ENCODE data around the gene C1QTNF1.
A peak's percentile ranks its signal among the peaks of the same experiment; 100 is the strongest.
"Not testable (repeated sequence)": the region's sequence is repeated elsewhere in the genome, so short reads cannot be mapped to it uniquely, and the experiment has no call there.

Gene C1QTNF1

GRCh38 chr17:79017546-79018369, 6.2 kb upstream of the C1QTNF1 start:
- no peak for TF ChIP-seq CTCF (conservative IDR thresholded peaks at IDR 0.05; ENCODE audit: low read depth)
- no peak for DNase-seq (ENCODE audit: low spot score)
- POLR2A ChIA-PET (ENCODE audit: low non-redundant PET), result no interaction called here
- H3K27ac ChIP-seq, result no peak overlapping the region
- CTCF ChIA-PET, result interaction anchor here (0.6 to 1.5 kb wide), 5 partner anchors 25 to 202 kb away, joined by 3 to 6 read pairs (median 4); no protein-coding TSS in a partner anchor

- POLR2A ChIA-PET (ENCODE audit: low non-redundant PET), result no interaction called here
Measured at GRCh38 chr17:79018370-79018695, 5.6 kb upstream of the C1QTNF1 start.

GRCh38 chr17:79019261-79019631, 4.7 kb upstream of the C1QTNF1 start:
- ChIA-PET POLR2A (ENCODE audit: low non-redundant PET) (no interaction called here), CTCF (interaction anchor here (0.6 to 3.1 kb wide), 3 partner anchors 23 to 145 kb away, joined by 3 to 18 read pairs (median 3); no protein-coding TSS in a partner anchor)
- H3K27ac ChIP-seq, result no peak overlapping the region
- no peak for TF ChIP-seq CTCF (conservative IDR thresholded peaks at IDR 0.05; ENCODE audit: low read depth)
- no peak for DNase-seq (ENCODE audit: low spot score)

More at GRCh38 chr17:79018370-79018695, 5.6 kb upstream of the C1QTNF1 start:
- DNase-seq (ENCODE audit: low spot score), result no peak
- H3K27ac ChIP-seq, result no peak overlapping the region
- CTCF ChIA-PET, result interaction anchor here (0.6 to 1.5 kb wide), 2 partner anchors 24 to 43 kb away, joined by 4 to 6 read pairs; no protein-coding TSS in a partner anchor
- TF ChIP-seq CTCF (conservative IDR thresholded peaks at IDR 0.05; ENCODE audit: low read depth), result no peak

- ChIA-PET CTCF (interaction anchor here (0.6 to 3.1 kb wide), 7 partner anchors 14 to 70 kb away, joined by 3 to 18 read pairs (median 5); no protein-coding TSS in a partner anchor), POLR2A (ENCODE audit: low non-redundant PET) (no interaction called here)
- DNase-seq (ENCODE audit: low spot score), result peak; percentile 68
- H3K27ac ChIP-seq, result no peak overlapping the region
- TF ChIP-seq CTCF (conservative IDR thresholded peaks at IDR 0.05; ENCODE audit: low read depth), result peak; percentile 84
Measured at GRCh38 chr17:79019632-79020584, 4.1 kb upstream of the C1QTNF1 start.

GRCh38 chr17:79020631-79021301, 3.2 kb upstream of the C1QTNF1 start:
- ChIA-PET CTCF (interaction anchor here (0.6 to 3.1 kb wide), 5 partner anchors 13 to 70 kb away, joined by 3 to 18 read pairs (median 5); no protein-coding TSS in a partner anchor), POLR2A (ENCODE audit: low non-redundant PET) (no interaction called here)
- DNase-seq (ENCODE audit: low spot score), result no peak
- no peak for TF ChIP-seq CTCF (conservative IDR thresholded peaks at IDR 0.05; ENCODE audit: low read depth)
- H3K27ac ChIP-seq, result no peak overlapping the region

- POLR2A ChIA-PET (ENCODE audit: low non-redundant PET); H3K27ac ChIP-seq; DNase-seq (ENCODE audit: low spot score): not testable (repeated sequence)
- CTCF ChIA-PET, result interaction anchor here (0.5 to 3.1 kb wide), 6 partner anchors 13 to 160 kb away, joined by 3 to 18 read pairs (median 6); no protein-coding TSS in a partner anchor
Measured at GRCh38 chr17:79021929-79022328, 2.0 kb upstream of the C1QTNF1 start.

Data from RWPE1 (cell line).